Omental fat pad (tissue), 4 donors: Measurements from ENCODE around the gene LRRC58. TPM values are rescaled to one million over a fixed set of nuclear protein-coding genes. Genes with fewer than 3 reads are reported as not detected.

Experiments used
- ATAC-seq: fragments of 150-250 bp; one replicate; pipeline ENCODE4 v1.9.1; 2016; ENCODE audit warnings: mild to moderate bottlenecking, moderate library complexity; ENCODE audit not compliant: low FRiP score
- DNase-seq: peaks from one replicate; pipeline ENCODE4 v3.0.0-alpha.2; 2019; ENCODE audit warnings: low spot score
- total RNA-seq, 4 donors: library from RNA; depleted of rRNA; stranded (reverse); fragments of >200 nt; gene quantifications; one replicate each; pipeline ENCODE4 v1.1.0, GENCODE V29; 2016
- TF ChIP-seq, protein P1 (sequence below), 3 donors: fragments of 450-650 bp; IDR thresholded peaks; one replicate each; pipeline ENCODE4 v1.5.1; 2016 to 2017; ENCODE audit warnings: antibody characterized with exemption in 3 of 3, mild to moderate bottlenecking in 3 of 3, moderate library complexity in 2 of 3

The LRRC58 gene
- total RNA-seq, 4 donors from 2014 or later, result 35.4 to 40.4 (median 35.9) TPM

DNA sequence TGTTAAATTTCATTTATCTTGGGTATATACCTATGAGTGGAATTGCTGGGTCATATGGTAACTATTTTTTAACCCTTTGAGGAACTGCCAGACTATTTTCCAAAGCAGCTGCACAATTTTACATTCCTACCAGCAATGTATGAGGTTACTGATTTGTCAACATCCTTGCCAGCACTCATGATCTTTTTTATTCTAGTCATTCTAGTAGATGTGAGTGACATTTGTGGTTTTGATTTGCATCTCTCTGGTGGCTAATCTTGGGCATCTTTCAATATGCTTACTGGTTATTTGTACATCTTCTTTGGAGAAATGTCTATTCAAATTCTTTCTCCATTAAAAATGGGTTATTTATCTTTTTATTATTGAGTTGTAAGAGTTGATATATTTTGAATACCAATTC lies 21.3 kb upstream of the LRRC58 start:
- no peak for ATAC-seq
- TF ChIP-seq, protein P1, sequence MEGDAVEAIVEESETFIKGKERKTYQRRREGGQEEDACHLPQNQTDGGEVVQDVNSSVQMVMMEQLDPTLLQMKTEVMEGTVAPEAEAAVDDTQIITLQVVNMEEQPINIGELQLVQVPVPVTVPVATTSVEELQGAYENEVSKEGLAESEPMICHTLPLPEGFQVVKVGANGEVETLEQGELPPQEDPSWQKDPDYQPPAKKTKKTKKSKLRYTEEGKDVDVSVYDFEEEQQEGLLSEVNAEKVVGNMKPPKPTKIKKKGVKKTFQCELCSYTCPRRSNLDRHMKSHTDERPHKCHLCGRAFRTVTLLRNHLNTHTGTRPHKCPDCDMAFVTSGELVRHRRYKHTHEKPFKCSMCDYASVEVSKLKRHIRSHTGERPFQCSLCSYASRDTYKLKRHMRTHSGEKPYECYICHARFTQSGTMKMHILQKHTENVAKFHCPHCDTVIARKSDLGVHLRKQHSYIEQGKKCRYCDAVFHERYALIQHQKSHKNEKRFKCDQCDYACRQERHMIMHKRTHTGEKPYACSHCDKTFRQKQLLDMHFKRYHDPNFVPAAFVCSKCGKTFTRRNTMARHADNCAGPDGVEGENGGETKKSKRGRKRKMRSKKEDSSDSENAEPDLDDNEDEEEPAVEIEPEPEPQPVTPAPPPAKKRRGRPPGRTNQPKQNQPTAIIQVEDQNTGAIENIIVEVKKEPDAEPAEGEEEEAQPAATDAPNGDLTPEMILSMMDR (IDR thresholded peaks at IDR 0.05), result no peak
- DNase-seq, result no peak

DNA sequence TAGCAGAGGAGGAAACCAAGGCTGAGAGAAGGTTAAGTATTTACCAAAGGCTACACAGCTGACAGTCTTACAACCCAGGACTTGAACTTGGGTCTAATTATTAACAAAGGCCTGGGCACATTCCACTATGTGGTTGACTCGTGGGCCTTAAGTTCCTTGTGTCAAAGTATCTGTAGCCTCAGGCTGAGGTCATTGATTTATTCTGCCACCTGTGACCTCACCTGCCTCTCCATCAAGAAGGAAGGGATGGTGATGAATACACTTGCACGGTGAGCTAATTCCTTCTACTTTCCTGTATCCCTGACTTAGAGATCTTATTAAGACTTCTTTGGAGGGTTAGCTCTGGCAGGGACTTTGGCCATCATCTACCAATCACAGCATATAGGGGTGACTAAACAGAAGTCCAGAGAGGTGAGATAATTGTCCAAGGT lies 19.9 kb upstream of the LRRC58 start:
- no peak for DNase-seq
- ATAC-seq, result no peak
- TF ChIP-seq, protein P1 (IDR thresholded peaks at IDR 0.05), result no peak

DNA sequence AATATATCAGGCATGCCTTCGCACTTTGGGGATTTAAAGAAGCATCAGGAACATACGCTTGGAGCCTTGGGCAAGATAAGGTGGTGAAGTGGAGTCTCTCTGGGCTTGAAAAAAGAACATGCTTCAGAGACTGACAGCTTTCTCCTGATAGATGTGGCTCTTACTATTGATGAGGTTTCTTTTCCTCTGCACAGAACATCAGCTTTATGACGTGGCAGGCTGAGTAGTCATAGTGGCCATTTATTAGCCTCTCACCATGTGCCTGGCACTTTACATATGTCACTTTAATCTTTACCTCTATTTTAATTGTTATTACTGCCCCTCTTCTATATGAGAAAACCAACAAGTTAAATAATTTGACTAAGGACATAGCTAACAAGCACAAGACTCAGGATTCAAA lies 19.0 kb upstream of the LRRC58 start:
- DNase-seq (no peak), ATAC-seq (no peak)
- TF ChIP-seq, protein P1 (IDR thresholded peaks at IDR 0.05), result no peak

DNA sequence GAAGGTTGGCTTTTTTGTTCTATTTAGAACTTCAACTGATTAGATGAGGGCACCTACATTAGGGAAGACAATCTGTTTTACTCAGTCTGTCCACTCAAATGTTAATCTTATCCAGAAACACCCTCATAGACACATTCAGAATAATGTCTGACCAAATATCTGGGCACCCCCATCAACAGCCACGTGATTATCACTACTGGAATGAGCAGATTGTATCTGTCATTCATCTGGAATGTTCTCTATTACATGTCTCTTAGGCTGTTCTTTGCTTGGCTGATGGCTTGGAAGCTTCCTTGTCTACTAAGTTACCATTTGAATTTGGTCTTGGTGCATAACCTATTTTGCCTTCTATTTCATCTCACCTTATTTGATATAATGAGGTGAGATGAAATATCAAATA lies 15.7 kb upstream of the LRRC58 start:
- TF ChIP-seq, protein P1 (IDR thresholded peaks at IDR 0.05), result no peak
- DNase-seq (no peak), ATAC-seq (no peak)

DNA sequence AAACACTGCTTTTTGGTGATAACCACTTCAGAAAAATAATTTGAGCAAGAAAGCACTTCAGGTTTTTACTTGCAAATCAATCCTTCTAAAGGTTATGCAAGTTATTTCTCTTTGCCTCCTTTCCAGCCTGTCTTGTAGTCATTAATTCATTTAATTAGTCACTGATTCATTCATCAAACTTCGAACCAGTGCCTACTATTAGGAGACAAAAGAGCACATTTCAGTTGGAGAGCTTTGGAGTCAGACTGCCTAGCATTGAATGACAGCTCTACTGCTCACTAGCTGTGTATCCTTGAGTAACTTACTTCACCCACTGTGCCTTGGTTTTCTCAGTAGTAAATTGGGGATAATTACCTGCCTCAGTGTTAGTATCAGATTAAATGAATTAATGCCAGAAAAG lies 14.9 kb upstream of the LRRC58 start:
- ATAC-seq (no peak), DNase-seq (no peak)
- TF ChIP-seq, protein P1 (IDR thresholded peaks at IDR 0.05), result no peak

DNA sequence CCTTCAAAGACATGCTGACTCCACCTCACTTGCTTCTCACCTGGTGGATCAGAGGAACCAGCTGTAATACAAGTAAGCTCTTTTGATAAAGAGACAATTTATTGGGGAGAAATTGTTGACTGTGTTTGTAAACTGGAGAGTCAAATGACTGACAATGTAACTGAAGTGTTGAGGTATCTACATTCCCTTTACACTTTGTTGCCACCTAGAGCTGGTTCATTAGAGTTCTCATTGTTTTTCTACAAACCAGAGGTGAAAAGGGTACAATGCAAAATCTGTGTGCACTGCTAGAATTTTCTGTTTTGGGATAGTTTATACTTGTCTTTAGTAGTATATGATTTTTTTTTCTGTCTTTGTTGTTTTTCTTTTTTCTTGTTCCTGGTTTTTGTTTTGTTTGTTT lies 8.7 kb upstream of the LRRC58 start:
- no peak for DNase-seq
- ATAC-seq, result no peak
- TF ChIP-seq, protein P1 (IDR thresholded peaks at IDR 0.05), result no peak

DNA sequence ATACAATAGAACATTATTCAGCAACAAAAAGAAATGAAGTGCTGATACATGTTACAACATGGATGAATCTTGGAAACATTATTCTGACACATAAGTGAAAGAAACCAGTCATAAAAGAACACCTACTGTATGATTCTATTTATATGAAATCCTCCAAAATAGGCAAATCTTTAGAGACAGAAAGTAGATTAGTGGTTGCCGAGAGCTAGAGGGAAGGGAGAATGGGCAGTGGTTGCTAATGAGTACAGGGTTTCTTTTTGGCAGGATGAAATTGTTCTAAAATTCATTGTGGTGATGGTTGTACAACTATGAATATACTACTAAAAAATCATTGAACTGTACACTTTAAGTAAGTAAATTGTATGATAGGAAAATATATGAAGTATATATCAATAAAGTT lies 6.3 kb upstream of the LRRC58 start:
- no peak for ATAC-seq
- TF ChIP-seq, protein P1 (IDR thresholded peaks at IDR 0.05), result no peak
- DNase-seq, result no peak
